ENCODE data around the gene EDC4.

- TF ChIP-seq CTCF (IDR thresholded peaks at IDR 0.05) (no peak), EP300 (IDR thresholded peaks at IDR 0.05) (no peak), POLR2A (IDR thresholded peaks at IDR 0.05) (no peak)
These were observed 26.9 kb upstream of the EDC4 start for GRCh38 chr16:67846063-67846319.

Measured in ovary (tissue), 3 donors.